Mammary epithelial cell (primary cell): ENCODE data around the gene EIF1.

Source experiments
- EZH2 ChIP-seq: IDR thresholded peaks from 2 replicates; pipeline ENCODE4 v1.6.1; 2012; ENCODE audit warnings: low read length, inconsistent platforms, borderline replicate concordance
- TF ChIP-seq, protein P1 (sequence below), 2 donors: IDR thresholded peaks in 1 of 2; conservative IDR thresholded peaks in 1 of 2; 2 replicates each; pipeline ENCODE4 v1.5.1; 2011 to 2012; ENCODE audit warnings: inconsistent platforms in 2 of 2, low read length in 2 of 2, mild to moderate bottlenecking in 2 of 2, control low read depth in 1 of 2, low read depth in 1 of 2; ENCODE audit not compliant: insufficient read depth in 1 of 2; ENCODE audit errors: extremely low read depth in 1 of 2

DNA sequence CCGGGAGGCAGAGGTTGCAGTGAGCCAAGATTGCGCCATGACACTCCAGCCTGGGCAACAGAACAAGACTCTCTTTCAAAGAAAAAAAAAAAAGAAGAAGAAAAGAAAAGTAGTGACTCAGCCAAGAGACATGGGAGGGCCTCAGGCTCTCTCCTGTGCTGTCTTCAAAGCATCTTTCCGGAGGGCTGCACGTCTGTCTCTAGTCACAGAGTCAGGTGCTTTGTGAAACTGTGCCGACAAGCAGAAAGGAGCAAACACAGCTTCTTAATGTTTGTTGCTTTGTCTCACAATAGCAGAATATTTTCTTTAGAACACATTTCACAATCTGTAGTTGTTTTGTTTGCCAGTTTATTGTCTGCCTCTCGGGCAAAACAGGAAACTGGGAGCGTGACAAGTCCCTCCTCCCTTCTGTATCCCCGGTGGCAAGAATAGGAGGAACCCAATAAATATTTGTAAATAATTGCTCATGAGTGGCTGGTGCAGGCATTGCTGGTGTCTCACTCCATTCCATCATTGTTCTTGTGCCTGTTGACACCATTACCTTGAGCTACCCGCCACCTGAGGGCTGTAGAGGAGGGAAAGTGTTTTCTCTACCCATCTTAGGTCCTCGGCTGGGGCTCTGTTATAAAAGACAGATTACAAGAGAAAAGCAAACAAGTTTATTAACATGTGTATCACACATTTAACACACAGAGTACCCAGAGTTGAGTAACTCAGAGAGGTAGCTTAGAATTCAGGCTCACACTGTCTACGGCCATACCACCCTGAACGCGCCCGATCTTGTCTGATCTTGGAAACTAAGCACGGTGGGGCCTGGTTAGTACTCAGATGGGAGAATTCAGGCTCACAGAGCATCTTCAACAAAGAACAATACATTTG is 29.0 kb downstream of the EIF1 start:
- TF ChIP-seq, protein P1, sequence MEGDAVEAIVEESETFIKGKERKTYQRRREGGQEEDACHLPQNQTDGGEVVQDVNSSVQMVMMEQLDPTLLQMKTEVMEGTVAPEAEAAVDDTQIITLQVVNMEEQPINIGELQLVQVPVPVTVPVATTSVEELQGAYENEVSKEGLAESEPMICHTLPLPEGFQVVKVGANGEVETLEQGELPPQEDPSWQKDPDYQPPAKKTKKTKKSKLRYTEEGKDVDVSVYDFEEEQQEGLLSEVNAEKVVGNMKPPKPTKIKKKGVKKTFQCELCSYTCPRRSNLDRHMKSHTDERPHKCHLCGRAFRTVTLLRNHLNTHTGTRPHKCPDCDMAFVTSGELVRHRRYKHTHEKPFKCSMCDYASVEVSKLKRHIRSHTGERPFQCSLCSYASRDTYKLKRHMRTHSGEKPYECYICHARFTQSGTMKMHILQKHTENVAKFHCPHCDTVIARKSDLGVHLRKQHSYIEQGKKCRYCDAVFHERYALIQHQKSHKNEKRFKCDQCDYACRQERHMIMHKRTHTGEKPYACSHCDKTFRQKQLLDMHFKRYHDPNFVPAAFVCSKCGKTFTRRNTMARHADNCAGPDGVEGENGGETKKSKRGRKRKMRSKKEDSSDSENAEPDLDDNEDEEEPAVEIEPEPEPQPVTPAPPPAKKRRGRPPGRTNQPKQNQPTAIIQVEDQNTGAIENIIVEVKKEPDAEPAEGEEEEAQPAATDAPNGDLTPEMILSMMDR (conservative IDR thresholded peaks at IDR 0.05 in 1 of 2, IDR thresholded peaks at IDR 0.05 in 1 of 2; ENCODE audit: extremely low read depth in 1 of 2, insufficient read depth in 1 of 2, low read depth in 1 of 2, low read length in 2 of 2): no peak
- no peak for TF ChIP-seq EZH2
